Epithelial cell of proximal tubule (primary cell): ENCODE data around the gene RACGAP1. TPM values are rescaled to one million over a fixed set of nuclear protein-coding genes. Genes with fewer than 3 reads are reported as not detected.

ENCODE experiments used
- DNase-seq: peaks from one replicate; pipeline ENCODE4 v3.0.0-alpha.2; 2011; ENCODE audit warnings: low read depth
- H3K4me3 ChIP-seq: 2 replicates; pipeline ENCODE4 v1.5.1; 2011; ENCODE audit warnings: low read depth, mild to moderate bottlenecking, low read length
- total RNA-seq: library from RNA; depleted of rRNA; stranded (reverse); fragments of >200 nt; gene quantifications from 2 replicates; pipeline ENCODE4 v1.2.3, GENCODE V29; 2015
- TF ChIP-seq, protein P1 (sequence below): conservative IDR thresholded peaks from 2 replicates; pipeline ENCODE4 v1.5.1; 2012; ENCODE audit warnings: low read depth, mild to moderate bottlenecking, low read length

Gene RACGAP1
- total RNA-seq, 1 donor from 2014 or later = 86.5 TPM

DNA sequence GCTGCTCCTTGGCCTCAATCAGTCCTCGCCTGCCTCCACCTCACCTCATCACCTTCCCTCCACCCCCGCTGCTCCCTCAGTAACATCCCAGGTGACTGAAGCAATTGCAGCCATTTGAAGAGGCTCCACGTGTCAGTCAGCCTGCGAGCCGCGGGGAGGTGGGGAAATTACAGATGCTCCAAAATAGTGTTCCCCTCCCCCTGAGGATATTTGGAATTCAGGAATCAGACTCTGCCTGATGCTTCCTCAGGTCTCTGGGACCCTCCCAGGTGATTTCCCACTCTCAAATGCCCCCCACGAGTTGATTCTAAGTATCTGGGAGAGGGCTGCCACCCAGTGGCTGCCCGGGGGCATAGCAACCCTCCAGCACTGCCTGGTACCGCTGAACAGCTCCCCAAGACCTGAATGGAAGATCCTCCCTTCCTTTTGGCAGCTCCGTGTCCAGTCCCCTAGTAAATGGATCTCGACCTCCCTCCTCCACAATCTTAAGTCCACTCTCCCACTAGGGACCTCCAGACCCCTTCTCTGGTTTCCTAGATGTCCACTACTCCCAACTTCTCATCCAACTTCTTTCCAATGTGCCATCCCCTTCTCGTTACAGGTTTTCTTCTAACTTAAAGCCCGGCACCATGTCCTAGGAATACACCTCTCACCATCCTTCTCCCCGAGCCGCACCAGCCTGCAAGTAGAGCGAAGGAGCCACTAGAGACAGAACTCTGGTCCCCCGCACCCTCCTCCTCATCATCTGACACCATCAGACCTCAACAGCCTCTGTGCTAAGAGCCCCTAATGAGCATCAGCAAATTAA, 30.7 kb upstream of the RACGAP1 start:
- TF ChIP-seq, protein P1, sequence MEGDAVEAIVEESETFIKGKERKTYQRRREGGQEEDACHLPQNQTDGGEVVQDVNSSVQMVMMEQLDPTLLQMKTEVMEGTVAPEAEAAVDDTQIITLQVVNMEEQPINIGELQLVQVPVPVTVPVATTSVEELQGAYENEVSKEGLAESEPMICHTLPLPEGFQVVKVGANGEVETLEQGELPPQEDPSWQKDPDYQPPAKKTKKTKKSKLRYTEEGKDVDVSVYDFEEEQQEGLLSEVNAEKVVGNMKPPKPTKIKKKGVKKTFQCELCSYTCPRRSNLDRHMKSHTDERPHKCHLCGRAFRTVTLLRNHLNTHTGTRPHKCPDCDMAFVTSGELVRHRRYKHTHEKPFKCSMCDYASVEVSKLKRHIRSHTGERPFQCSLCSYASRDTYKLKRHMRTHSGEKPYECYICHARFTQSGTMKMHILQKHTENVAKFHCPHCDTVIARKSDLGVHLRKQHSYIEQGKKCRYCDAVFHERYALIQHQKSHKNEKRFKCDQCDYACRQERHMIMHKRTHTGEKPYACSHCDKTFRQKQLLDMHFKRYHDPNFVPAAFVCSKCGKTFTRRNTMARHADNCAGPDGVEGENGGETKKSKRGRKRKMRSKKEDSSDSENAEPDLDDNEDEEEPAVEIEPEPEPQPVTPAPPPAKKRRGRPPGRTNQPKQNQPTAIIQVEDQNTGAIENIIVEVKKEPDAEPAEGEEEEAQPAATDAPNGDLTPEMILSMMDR = peak; percentile 98
- H3K4me3 ChIP-seq = peak overlapping the region; percentile 17
- no peak for DNase-seq

DNA sequence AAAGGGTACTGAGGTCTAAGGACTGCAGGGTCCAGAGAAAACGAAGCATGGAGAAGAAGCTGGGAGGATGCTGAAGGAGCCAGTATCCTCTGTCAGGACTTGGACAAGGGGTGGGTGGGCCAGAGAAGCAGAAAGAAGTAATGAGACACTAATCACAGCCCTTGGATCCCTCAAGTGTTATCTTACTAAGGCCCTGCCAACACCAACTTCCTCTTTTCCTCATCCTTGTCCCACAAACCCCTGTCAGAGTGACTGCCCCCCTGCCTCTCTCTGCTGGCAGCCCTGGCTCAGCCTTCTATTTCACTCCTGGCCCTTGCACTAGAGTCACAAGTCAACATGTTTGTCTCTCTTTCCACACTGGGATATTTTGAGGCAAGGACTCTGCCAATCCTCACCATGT, 28.3 kb upstream of the RACGAP1 start:
- TF ChIP-seq, protein P1 = no peak
- no peak overlapping the region for H3K4me3 ChIP-seq
- no peak for DNase-seq

DNA sequence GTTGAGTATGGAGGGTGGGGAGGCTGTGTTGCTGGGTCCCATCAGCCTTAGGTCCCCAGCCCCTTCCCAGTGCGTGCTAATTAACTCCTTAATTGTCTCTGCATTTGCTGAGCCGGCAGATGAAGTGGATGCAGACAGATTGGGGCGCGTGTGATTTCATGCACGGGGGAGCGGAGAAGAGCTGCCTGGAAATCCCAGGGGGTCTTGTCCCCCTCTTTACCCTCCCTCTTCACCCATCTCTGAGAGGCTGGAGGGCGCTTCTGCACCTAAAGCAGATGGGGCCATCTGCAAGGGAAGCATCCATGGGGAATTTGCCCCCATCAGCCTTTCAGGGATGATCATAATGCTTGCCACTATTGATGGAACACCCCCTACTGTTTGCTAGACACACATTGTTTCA, 27.7 kb upstream of the RACGAP1 start:
- TF ChIP-seq, protein P1 = no peak
- no peak overlapping the region for H3K4me3 ChIP-seq

DNA sequence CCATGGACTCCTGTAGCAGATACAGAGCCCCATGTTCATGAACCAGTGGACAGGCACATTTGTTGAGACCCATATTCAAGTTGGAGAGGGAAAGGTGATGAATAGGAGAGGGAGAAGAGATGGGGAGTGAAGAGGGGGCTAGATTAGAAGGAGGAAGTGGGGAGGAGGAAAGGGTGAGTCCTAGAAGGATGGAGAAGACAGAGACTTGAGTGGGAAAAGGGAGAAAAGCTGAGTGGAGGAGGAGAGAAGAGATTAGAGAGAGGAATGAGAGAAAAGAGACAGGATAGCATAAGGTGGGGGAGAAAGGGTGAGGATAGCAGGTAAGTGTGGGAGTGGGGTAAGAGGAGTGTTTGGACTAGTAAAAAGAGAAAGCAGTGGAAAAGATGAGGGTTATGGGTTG, 27.2 kb upstream of the RACGAP1 start:
- no peak for DNase-seq

More for the DNA sequence above, 27.7 kb upstream of the RACGAP1 start:
- no peak for DNase-seq

DNA sequence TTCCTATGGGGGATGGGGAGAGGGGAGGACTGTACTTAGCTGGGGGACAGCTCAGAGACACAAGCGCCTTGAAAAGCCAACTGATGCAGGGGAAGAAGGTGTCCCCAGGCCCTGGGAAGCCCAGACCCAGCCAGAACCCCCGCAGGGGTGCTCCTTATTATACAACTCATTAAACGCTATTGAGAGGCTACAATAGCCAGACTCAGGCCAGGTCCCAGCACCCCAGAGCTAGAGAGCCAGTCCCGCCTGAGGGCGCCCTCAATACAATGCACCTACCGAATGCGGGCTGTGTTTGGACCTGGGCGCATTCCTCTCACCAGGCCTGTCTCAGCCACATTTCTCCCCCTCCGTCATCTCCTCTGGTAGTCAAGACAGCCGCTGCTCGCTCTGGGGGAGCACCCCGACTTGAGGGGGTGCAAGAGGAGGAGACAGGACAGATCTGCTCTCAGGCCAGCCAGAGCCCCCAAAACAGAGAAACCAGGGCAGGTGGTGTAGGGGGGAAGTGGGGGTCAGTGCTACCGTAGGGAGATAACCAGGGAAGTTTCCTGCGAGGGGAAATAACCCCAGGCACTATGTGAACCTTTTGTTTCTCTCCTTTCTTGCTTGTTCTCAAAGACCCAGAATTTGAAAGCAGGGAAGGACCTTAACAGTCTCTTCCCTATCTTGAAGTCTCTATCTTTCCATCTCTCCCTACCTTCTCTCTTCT, 26.0 kb upstream of the RACGAP1 start:
- no peak overlapping the region for H3K4me3 ChIP-seq
- TF ChIP-seq, protein P1 = no peak
- DNase-seq = no peak

More for the DNA sequence above, 27.2 kb upstream of the RACGAP1 start:
- H3K4me3 ChIP-seq = no peak overlapping the region
- TF ChIP-seq, protein P1 = no peak

DNA sequence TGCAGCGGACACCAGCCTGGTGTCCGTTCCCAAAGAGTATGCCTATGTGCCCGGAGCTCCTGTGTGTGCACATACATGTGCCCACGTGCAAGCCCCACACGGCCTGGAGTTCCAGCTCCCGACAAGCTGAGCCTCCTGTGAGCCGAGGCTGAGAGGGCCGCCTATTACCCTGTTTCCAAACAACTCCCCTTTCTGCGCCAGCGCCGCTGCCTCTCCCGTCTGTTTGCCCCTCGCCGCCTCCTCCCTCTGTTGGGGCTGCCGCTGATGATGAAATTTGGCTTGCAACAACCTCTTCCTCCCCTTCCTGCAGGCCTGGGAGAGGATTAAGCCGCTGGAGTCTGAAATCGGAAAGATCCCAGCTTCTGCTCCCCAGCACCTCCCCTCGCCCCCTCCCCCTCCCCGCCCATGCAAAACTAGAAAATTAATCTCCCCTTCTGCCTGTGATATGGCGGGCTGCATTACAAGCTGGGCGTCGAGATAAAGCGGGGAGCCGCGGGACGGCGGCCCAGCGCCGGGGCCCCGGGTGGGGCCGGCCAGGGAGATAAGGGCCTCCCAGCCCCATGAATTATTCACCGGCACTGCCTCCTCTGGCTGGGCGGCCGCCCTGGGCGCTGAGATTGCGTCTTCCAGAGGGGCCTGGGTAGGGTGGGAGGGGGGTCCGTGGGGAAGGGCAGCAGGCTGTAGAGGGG, 25.3 kb upstream of the RACGAP1 start:
- TF ChIP-seq, protein P1 = no peak
- no peak for DNase-seq
- no peak overlapping the region for H3K4me3 ChIP-seq
